Trophoblast cell (in vitro differentiated cells and primary cell): Measurements from ENCODE around the gene PPRC1.

Experiments used
- DNase-seq, 2 donors: peaks; one replicate each; pipeline ENCODE4 v3.0.0-alpha.2; 2016
- H2AFZ ChIP-seq: 2 replicates; pipeline ENCODE4 v1.6.1; 2013; ENCODE audit warnings: low read length, moderate library complexity, mild to moderate bottlenecking; ENCODE audit not compliant: insufficient read depth, poor library complexity
- H2AK5ac ChIP-seq: 2 replicates; pipeline ENCODE4 v1.6.1; 2013; ENCODE audit warnings: mild to moderate bottlenecking, low read length
- H2BK120ac ChIP-seq: 2 replicates; pipeline ENCODE4 v1.6.1; 2013; ENCODE audit warnings: low read length, mild to moderate bottlenecking, moderate library complexity; ENCODE audit not compliant: insufficient read depth, poor library complexity
- H2BK12ac ChIP-seq: 2 replicates; pipeline ENCODE4 v1.6.1; 2013; ENCODE audit warnings: mild to moderate bottlenecking, low read length, moderate library complexity
- H2BK5ac ChIP-seq: 2 replicates; pipeline ENCODE4 v1.6.1; 2013; ENCODE audit warnings: low read length, low read depth, moderate library complexity, mild to moderate bottlenecking; ENCODE audit not compliant: poor library complexity
- H3K14ac ChIP-seq: 2 replicates; pipeline ENCODE4 v1.6.1; 2013; ENCODE audit warnings: mild to moderate bottlenecking, low read length
- H3K18ac ChIP-seq: 2 replicates; pipeline ENCODE4 v1.6.1; 2013; ENCODE audit warnings: mild to moderate bottlenecking, low read length
- H3K23ac ChIP-seq: 2 replicates; pipeline ENCODE4 v1.6.1; 2013; ENCODE audit warnings: low read length
- H3K27ac ChIP-seq: 2 replicates; pipeline ENCODE4 v1.5.1; 2013; ENCODE audit warnings: low read depth, mild to moderate bottlenecking, inconsistent platforms, low read length, moderate library complexity
- H3K27me3 ChIP-seq: 2 replicates; pipeline ENCODE4 v1.6.1; 2013; ENCODE audit warnings: inconsistent platforms, mild to moderate bottlenecking, low read length, moderate library complexity; ENCODE audit not compliant: insufficient read depth
- H3K36me3 ChIP-seq, 2 experiments: 1 replicate in 1 of 2; 2 replicates in 1 of 2; pipeline ENCODE4 v1.6.1; 2013; ENCODE audit warnings: low read length in 2 of 2, mild to moderate bottlenecking in 2 of 2, moderate library complexity in 1 of 2; ENCODE audit not compliant: insufficient read depth in 2 of 2, control insufficient read depth in 1 of 2
- H3K4ac ChIP-seq: 2 replicates; pipeline ENCODE4 v1.6.1; 2013; ENCODE audit warnings: low read depth, mild to moderate bottlenecking, low read length, moderate library complexity
- H3K4me1 ChIP-seq, 2 experiments: 1 replicate in 1 of 2; 2 replicates in 1 of 2; pipeline ENCODE4 v1.6.1; 2013; ENCODE audit warnings: low read length in 2 of 2, mild to moderate bottlenecking in 2 of 2, moderate library complexity in 1 of 2; ENCODE audit not compliant: insufficient read depth in 2 of 2, control insufficient read depth in 1 of 2
- H3K4me2 ChIP-seq: 2 replicates; pipeline ENCODE4 v1.6.1; 2013; ENCODE audit warnings: inconsistent platforms, mild to moderate bottlenecking, low read length, moderate library complexity
- H3K4me3 ChIP-seq: 2 replicates; pipeline ENCODE4 v1.5.1; 2013; ENCODE audit warnings: mild to moderate bottlenecking, low read depth, low read length, inconsistent platforms
- H3K79me1 ChIP-seq: one replicate; pipeline ENCODE4 v1.6.1; 2013; ENCODE audit warnings: low read length
- H3K79me2 ChIP-seq: 2 replicates; pipeline ENCODE4 v1.6.1; 2013; ENCODE audit warnings: low read length, mild to moderate bottlenecking; ENCODE audit not compliant: control insufficient read depth, insufficient read depth, poor library complexity
- H3K9ac ChIP-seq: 2 replicates; pipeline ENCODE4 v1.6.1; 2013; ENCODE audit warnings: mild to moderate bottlenecking, low read length
- H3K9me3 ChIP-seq: 2 replicates; pipeline ENCODE4 v1.6.1; 2013; ENCODE audit warnings: low read depth, mild to moderate bottlenecking, control low read depth, inconsistent platforms, low read length; ENCODE audit not compliant: insufficient read depth
- H4K12ac ChIP-seq: 2 replicates; pipeline ENCODE4 v1.6.1; 2013; ENCODE audit warnings: low read depth, mild to moderate bottlenecking, low read length, moderate library complexity
- H4K8ac ChIP-seq: 2 replicates; pipeline ENCODE4 v1.6.1; 2013; ENCODE audit warnings: low read depth, mild to moderate bottlenecking, low read length, moderate library complexity
- H4K91ac ChIP-seq: one replicate; pipeline ENCODE4 v1.6.1; 2013; ENCODE audit warnings: low read depth, mild to moderate bottlenecking, low read length, moderate library complexity
- WGBS: extraction: QIAGEN DNeasy Blood & Tissue Kit; methylation state at CpG from one replicate; pipeline ENCODE4 v1.1.7; 2013; ENCODE audit warnings: missing lambda C conversion rate; ENCODE audit not compliant: insufficient read length, insufficient coverage; ENCODE audit errors: extremely low coverage; 5-methylcytosine and 5-hydroxymethylcytosine counted together

The PPRC1 gene

GRCh38 chr10:102146971-102147428, 14.2 kb downstream of the PPRC1 start:
- H3K14ac ChIP-seq = no peak overlapping the region
- peaks cover 2% of the 10 kb centered on the region for H3K79me1 ChIP-seq
- H3K4me3 ChIP-seq = no peak overlapping the region
- H3K18ac ChIP-seq = no peak overlapping the region
- H2BK12ac ChIP-seq = no peak overlapping the region
- no peak overlapping the region for H2AK5ac ChIP-seq
- H4K91ac ChIP-seq = no peak overlapping the region
- no peak overlapping the region for H2AFZ ChIP-seq
- no peak overlapping the region for H3K27ac ChIP-seq
- H3K23ac ChIP-seq = no peak overlapping the region
- peaks cover 6 to 8% of the 10 kb centered on the region in 2 experiments for H3K4me1 ChIP-seq
- no peak overlapping the region for H3K4ac ChIP-seq
- H3K4me2 ChIP-seq = no peak overlapping the region
- DNase-seq = no peak
- no peak overlapping the region for H2BK5ac ChIP-seq
- no peak overlapping the region for H2BK120ac ChIP-seq
- no peaks in the 10 kb centered on the region for H3K9me3 ChIP-seq
- H3K79me2 ChIP-seq = no peaks in the 10 kb centered on the region
- no peaks in the 10 kb centered on the region for H3K27me3 ChIP-seq
- peaks cover 44 to 58% of the 10 kb centered on the region in 2 experiments for H3K36me3 ChIP-seq
- no peak overlapping the region for H3K9ac ChIP-seq
- no CpG with 5 or more reads among the region's 17 CpGs for WGBS
- no peak overlapping the region for H4K12ac ChIP-seq
- H4K8ac ChIP-seq = no peak overlapping the region

- H3K9me3 ChIP-seq = no peaks in the 10 kb centered on the region
- H3K4me2 ChIP-seq = no peak overlapping the region
- no peak overlapping the region for H2BK12ac ChIP-seq
- peaks cover 41 to 58% of the 10 kb centered on the region in 2 experiments for H3K36me3 ChIP-seq
- no peak overlapping the region for H2BK120ac ChIP-seq
- H2BK5ac ChIP-seq = no peak overlapping the region
- no peak for DNase-seq
- no peaks in the 10 kb centered on the region for H3K27me3 ChIP-seq
- H3K79me2 ChIP-seq = peaks cover 3% of the 10 kb centered on the region
- no peak overlapping the region for H4K91ac ChIP-seq
- H2AK5ac ChIP-seq = no peak overlapping the region
- no peak overlapping the region for H3K9ac ChIP-seq
- H3K79me1 ChIP-seq = peaks cover 5% of the 10 kb centered on the region
- peaks cover 6 to 8% of the 10 kb centered on the region in 2 experiments for H3K4me1 ChIP-seq
- no peak overlapping the region for H3K14ac ChIP-seq
- no CpG with 5 or more reads among the region's 1 CpG for WGBS
- H2AFZ ChIP-seq = no peak overlapping the region
- H4K8ac ChIP-seq = no peak overlapping the region
- no peak overlapping the region for H3K27ac ChIP-seq
- no peak overlapping the region for H3K23ac ChIP-seq
- no peak overlapping the region for H3K18ac ChIP-seq
- no peak overlapping the region for H3K4me3 ChIP-seq
- no peak overlapping the region for H4K12ac ChIP-seq
- H3K4ac ChIP-seq = no peak overlapping the region
These were observed 14.7 kb downstream of the PPRC1 start for GRCh38 chr10:102147561-102147960.

- Histone ChIP-seq H3K9ac (no peak overlapping the region), H3K9me3 (no peaks in the 10 kb centered on the region), H3K36me3 (peaks cover 38 to 52% of the 10 kb centered on the region in 2 experiments), H2AK5ac (no peak overlapping the region), H2BK12ac (no peak overlapping the region), H4K12ac (no peak overlapping the region), H3K4me3 (no peak overlapping the region), H2BK120ac (no peak overlapping the region), H3K79me2 (peaks cover 6% of the 10 kb centered on the region), H2BK5ac (no peak overlapping the region), H3K4me1 (peaks cover 7 to 9% of the 10 kb centered on the region in 2 experiments), H2AFZ (no peak overlapping the region), H4K91ac (no peak overlapping the region), H3K18ac (no peak overlapping the region), H4K8ac (no peak overlapping the region), H3K79me1 (peaks cover 5% of the 10 kb centered on the region), H3K4me2 (no peak overlapping the region), H3K27me3 (no peaks in the 10 kb centered on the region), H3K4ac (no peak overlapping the region), H3K23ac (no peak overlapping the region), H3K14ac (no peak overlapping the region), H3K27ac (no peak overlapping the region)
- WGBS = 100% methylated on average over 5 of the region's 13 CpGs
- DNase-seq = no peak
These were observed 15.4 kb downstream of the PPRC1 start for GRCh38 chr10:102148275-102148674.

- peaks cover 10% of the 10 kb centered on the region for H3K79me2 ChIP-seq
- H3K4me1 ChIP-seq = peaks cover 8 to 11% of the 10 kb centered on the region in 2 experiments
- H2BK5ac ChIP-seq = peak overlapping the region; percentile 7
- no peak overlapping the region for H2AK5ac ChIP-seq
- no CpG with 5 or more reads among the region's 3 CpGs for WGBS
- no peak overlapping the region for H2BK12ac ChIP-seq
- peak overlapping the region; percentile 56 for H4K91ac ChIP-seq
- H3K36me3 ChIP-seq = peaks cover 32 to 47% of the 10 kb centered on the region in 2 experiments
- peak overlapping the region; percentile 20 for H3K9ac ChIP-seq
- peak overlapping the region; percentile 82 for H3K27ac ChIP-seq
- H4K12ac ChIP-seq = peak overlapping the region; percentile 9
- DNase-seq = peak; percentile 47 to 84
- H3K14ac ChIP-seq = peak overlapping the region; percentile 4
- no peak overlapping the region for H2BK120ac ChIP-seq
- no peak overlapping the region for H2AFZ ChIP-seq
- peak overlapping the region; percentile 40 for H4K8ac ChIP-seq
- no peak overlapping the region for H3K4ac ChIP-seq
- H3K4me2 ChIP-seq = peak overlapping the region; percentile 70
- no peak overlapping the region for H3K4me3 ChIP-seq
- H3K79me1 ChIP-seq = peaks cover 5% of the 10 kb centered on the region
- no peaks in the 10 kb centered on the region for H3K27me3 ChIP-seq
- no peak overlapping the region for H3K23ac ChIP-seq
- H3K18ac ChIP-seq = no peak overlapping the region
- H3K9me3 ChIP-seq = no peaks in the 10 kb centered on the region
These were observed 18.3 kb downstream of the PPRC1 start for GRCh38 chr10:102150970-102151773.
